WTC11 (cell line): Measurements from ENCODE around the gene SBF1. TPM values are rescaled to one million over a fixed set of nuclear protein-coding genes. Genes with fewer than 3 reads are reported as not detected.

Source experiments
- ATAC-seq: fragments of 200-7000 bp; cut with Tn5 transposase; 2 replicates; pipeline ENCODE4 v1.10.0; 2021; ENCODE audit warnings: mild to moderate bottlenecking, moderate library complexity
- CTCF ChIA-PET: fragments of 300-600 bp; sonication (Branson Sonifier 250); formaldehyde crosslinking; loops from one replicate; lab custom pipeline; 2021; ENCODE audit warnings: antibody characterized with exemption; lab: Charles Lee
- POLR2A ChIA-PET: fragments of 350-600 bp; sonication (Branson Sonifier 250); formaldehyde crosslinking; loops from one replicate; lab custom pipeline; 2021; ENCODE audit warnings: antibody characterized with exemption; lab: Charles Lee
- DNase-seq: peaks from one replicate; pipeline ENCODE4 v3.0.0; 2021; ENCODE audit warnings: low spot score
- H3K27ac Mint-ChIP-seq: 2 replicates; pipeline ENCODE4 v1.8.0; 2021; ENCODE audit warnings: mixed read lengths
- H3K27me3 Mint-ChIP-seq: 2 replicates; pipeline ENCODE4 v1.8.0; 2021; ENCODE audit warnings: low read depth, mild to moderate bottlenecking, moderate library complexity, mixed read lengths
- H3K36me3 Mint-ChIP-seq: 2 replicates; pipeline ENCODE4 v1.8.0; 2021; ENCODE audit warnings: mixed read lengths
- H3K4me1 Mint-ChIP-seq: 2 replicates; pipeline ENCODE4 v1.8.0; 2022; ENCODE audit warnings: mixed read lengths
- H3K4me3 Mint-ChIP-seq: 2 replicates; pipeline ENCODE4 v1.8.0; 2021; ENCODE audit warnings: mild to moderate bottlenecking, moderate library complexity, mixed read lengths
- H3K9me3 Mint-ChIP-seq: 2 replicates; pipeline ENCODE4 v1.8.0; 2021; ENCODE audit warnings: mixed read lengths
- ARID4B ChIP-seq: sonication (generic); formaldehyde crosslinking; IDR thresholded peaks from 2 replicates; pipeline ENCODE4 v1.8.0; 2023; ENCODE audit warnings: missing genetic modification reagents, mild to moderate bottlenecking, borderline replicate concordance
- CDX4 ChIP-seq: fragments of 250-450 bp; sonication (Bioruptor Pico); IDR thresholded peaks from 2 replicates; pipeline ENCODE4 v1.9.0; 2021; ENCODE audit warnings: moderate library complexity, mild to moderate bottlenecking, inconsistent platforms, borderline replicate concordance
- ETV6 ChIP-seq: sonication (generic); formaldehyde crosslinking; IDR thresholded peaks from 2 replicates; pipeline ENCODE4 v1.8.1; 2022; ENCODE audit warnings: mild to moderate bottlenecking, missing genetic modification reagents
- FOXJ3 ChIP-seq: sonication (generic); formaldehyde crosslinking; IDR thresholded peaks from 2 replicates; pipeline ENCODE4 v1.9.0; 2021; ENCODE audit warnings: missing genetic modification reagents, mild to moderate bottlenecking, borderline replicate concordance
- FOXP4 ChIP-seq: sonication (generic); formaldehyde crosslinking; IDR thresholded peaks from 2 replicates; pipeline ENCODE4 v1.8.0; 2022; ENCODE audit warnings: mild to moderate bottlenecking, missing genetic modification reagents
- GABPB1 ChIP-seq: sonication (generic); formaldehyde crosslinking; IDR thresholded peaks from 2 replicates; pipeline ENCODE4 v1.8.1; 2023; ENCODE audit warnings: mild to moderate bottlenecking, missing genetic modification reagents
- NFE2L1 ChIP-seq: sonication (generic); formaldehyde crosslinking; IDR thresholded peaks from 2 replicates; pipeline ENCODE4 v1.8.1; 2023; ENCODE audit warnings: missing genetic modification reagents
- NR3C1 ChIP-seq: sonication (generic); formaldehyde crosslinking; conservative IDR thresholded peaks from 2 replicates; pipeline ENCODE4 v1.8.1; 2023; ENCODE audit warnings: low read depth, mild to moderate bottlenecking, missing genetic modification reagents
- OVOL2 ChIP-seq: fragments of 250-450 bp; sonication (Bioruptor Pico); IDR thresholded peaks from 2 replicates; pipeline ENCODE4 v1.9.0; 2021; ENCODE audit warnings: mild to moderate bottlenecking, borderline replicate concordance
- RELA ChIP-seq: sonication (generic); formaldehyde crosslinking; IDR thresholded peaks from 2 replicates; pipeline ENCODE4 v1.8.1; 2022; ENCODE audit warnings: missing genetic modification reagents, mild to moderate bottlenecking, borderline replicate concordance
- RORB ChIP-seq: fragments of 250-450 bp; sonication (Bioruptor Pico); IDR thresholded peaks from 2 replicates; pipeline ENCODE4 v1.9.0; 2021; ENCODE audit warnings: mild to moderate bottlenecking
- TCF7 ChIP-seq: sonication (generic); formaldehyde crosslinking; IDR thresholded peaks from 2 replicates; pipeline ENCODE4 v1.8.0; 2022; ENCODE audit warnings: mild to moderate bottlenecking, low read depth, missing genetic modification reagents, moderate library complexity
- TEAD4 ChIP-seq: sonication (generic); formaldehyde crosslinking; IDR thresholded peaks from 2 replicates; pipeline ENCODE4 v1.8.0; 2022; ENCODE audit warnings: mild to moderate bottlenecking, missing genetic modification reagents
- ZNF219 ChIP-seq: sonication (generic); formaldehyde crosslinking; IDR thresholded peaks from 2 replicates; pipeline ENCODE4 v1.8.0; 2023; ENCODE audit warnings: missing genetic modification reagents, mild to moderate bottlenecking, borderline replicate concordance
- ZNF416 ChIP-seq: fragments of 250-450 bp; sonication (Bioruptor Pico); IDR thresholded peaks from 2 replicates; pipeline ENCODE4 v1.9.0; 2021; ENCODE audit warnings: mild to moderate bottlenecking, inconsistent platforms
- total RNA-seq: library from RNA; stranded (reverse); gene quantifications from 3 replicates; pipeline ENCODE4 v1.2.3, GENCODE V29; 2021
- TF ChIP-seq, protein P1 (sequence below): fragments of 250-450 bp; sonication (Bioruptor Pico); IDR thresholded peaks from 2 replicates; pipeline ENCODE4 v1.9.0; 2021; ENCODE audit warnings: mild to moderate bottlenecking

Gene SBF1
- total RNA-seq, 1 experiment from 2014 or later = 108 TPM

DNA sequence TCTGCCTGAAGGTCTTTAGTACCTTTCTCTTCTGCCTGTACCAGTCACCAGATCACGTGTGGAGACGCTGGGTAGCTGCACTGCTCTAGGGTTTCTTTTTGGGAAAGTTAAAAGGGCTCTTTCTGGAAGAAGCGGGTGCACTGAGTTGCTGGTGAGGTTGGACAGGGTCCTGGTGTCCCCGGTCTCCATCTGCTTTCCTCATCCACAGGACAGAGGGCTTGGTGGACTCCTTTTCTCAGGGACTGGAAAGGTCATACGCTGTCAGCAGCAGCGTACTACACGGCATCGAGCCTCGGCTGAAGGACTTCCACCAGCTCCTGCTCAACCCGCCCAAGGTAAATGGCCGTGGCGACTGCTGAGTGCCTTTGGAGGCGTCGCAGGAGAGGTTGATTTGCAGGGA is 52.8 kb downstream of the SBF1 start (continued):
- TF ChIP-seq, protein P1, sequence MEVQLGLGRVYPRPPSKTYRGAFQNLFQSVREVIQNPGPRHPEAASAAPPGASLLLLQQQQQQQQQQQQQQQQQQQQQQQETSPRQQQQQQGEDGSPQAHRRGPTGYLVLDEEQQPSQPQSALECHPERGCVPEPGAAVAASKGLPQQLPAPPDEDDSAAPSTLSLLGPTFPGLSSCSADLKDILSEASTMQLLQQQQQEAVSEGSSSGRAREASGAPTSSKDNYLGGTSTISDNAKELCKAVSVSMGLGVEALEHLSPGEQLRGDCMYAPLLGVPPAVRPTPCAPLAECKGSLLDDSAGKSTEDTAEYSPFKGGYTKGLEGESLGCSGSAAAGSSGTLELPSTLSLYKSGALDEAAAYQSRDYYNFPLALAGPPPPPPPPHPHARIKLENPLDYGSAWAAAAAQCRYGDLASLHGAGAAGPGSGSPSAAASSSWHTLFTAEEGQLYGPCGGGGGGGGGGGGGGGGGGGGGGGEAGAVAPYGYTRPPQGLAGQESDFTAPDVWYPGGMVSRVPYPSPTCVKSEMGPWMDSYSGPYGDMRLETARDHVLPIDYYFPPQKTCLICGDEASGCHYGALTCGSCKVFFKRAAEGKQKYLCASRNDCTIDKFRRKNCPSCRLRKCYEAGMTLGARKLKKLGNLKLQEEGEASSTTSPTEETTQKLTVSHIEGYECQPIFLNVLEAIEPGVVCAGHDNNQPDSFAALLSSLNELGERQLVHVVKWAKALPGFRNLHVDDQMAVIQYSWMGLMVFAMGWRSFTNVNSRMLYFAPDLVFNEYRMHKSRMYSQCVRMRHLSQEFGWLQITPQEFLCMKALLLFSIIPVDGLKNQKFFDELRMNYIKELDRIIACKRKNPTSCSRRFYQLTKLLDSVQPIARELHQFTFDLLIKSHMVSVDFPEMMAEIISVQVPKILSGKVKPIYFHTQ (CRISPR knock-in tag) = no peak
- TF ChIP-seq RELA (CRISPR knock-in tag) = no peak
- no peak for TF ChIP-seq RORB

GRCh38 chr22:50420581-50420980 is 54.3 kb downstream of the SBF1 start:
- H3K9me3 Mint-ChIP-seq = no peaks in the 10 kb centered on the region
- H3K4me1 Mint-ChIP-seq = no peaks in the 10 kb centered on the region
- ATAC-seq (no peak), DNase-seq (no peak)
- ChIA-PET CTCF (no interaction called here), POLR2A (no interaction called here)
- no peaks in the 10 kb centered on the region for H3K27me3 Mint-ChIP-seq
- H3K4me3 Mint-ChIP-seq = no peak overlapping the region
- H3K27ac Mint-ChIP-seq = no peak overlapping the region
- peaks cover 52% of the 10 kb centered on the region for H3K36me3 Mint-ChIP-seq
- no peak for TF ChIP-seq OVOL2
- TF ChIP-seq NR3C1 (CRISPR knock-in tag) = no peak
- no peak for TF ChIP-seq GABPB1 (CRISPR knock-in tag)
- TF ChIP-seq FOXP4 (CRISPR knock-in tag) = no peak
- TF ChIP-seq, all 79 proteins: peak for 0

DNA sequence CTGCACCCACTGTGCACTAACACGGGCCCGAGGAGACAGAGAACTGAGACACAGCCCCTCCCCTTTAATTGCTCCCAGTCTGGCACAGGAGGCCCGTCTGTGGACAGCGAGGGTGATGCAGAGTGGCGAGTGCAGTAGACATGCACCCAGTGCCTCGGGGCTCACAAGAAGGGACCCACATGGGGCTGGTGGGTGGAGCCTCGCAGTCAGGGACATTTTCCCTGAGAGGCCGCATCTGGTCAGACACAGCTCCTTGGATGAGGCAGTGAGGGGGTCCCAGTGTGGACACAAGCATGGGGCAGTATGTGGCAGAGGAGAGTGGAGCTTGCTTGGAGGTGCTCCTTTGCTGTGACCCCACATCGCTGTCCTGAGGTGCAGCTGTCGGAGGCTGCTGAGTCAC is 54.8 kb downstream of the SBF1 start:
- ChIA-PET CTCF (no interaction called here), POLR2A (no interaction called here)
- H3K27ac Mint-ChIP-seq = no peak overlapping the region
- H3K4me3 Mint-ChIP-seq = no peak overlapping the region
- no peaks in the 10 kb centered on the region for H3K4me1 Mint-ChIP-seq
- no peaks in the 10 kb centered on the region for H3K9me3 Mint-ChIP-seq
- DNase-seq (no peak), ATAC-seq (no peak)
- peaks cover 47% of the 10 kb centered on the region for H3K36me3 Mint-ChIP-seq
- H3K27me3 Mint-ChIP-seq = no peaks in the 10 kb centered on the region
- no peak for TF ChIP-seq ZNF416
- TF ChIP-seq, all 79 proteins: peak for 0

DNA sequence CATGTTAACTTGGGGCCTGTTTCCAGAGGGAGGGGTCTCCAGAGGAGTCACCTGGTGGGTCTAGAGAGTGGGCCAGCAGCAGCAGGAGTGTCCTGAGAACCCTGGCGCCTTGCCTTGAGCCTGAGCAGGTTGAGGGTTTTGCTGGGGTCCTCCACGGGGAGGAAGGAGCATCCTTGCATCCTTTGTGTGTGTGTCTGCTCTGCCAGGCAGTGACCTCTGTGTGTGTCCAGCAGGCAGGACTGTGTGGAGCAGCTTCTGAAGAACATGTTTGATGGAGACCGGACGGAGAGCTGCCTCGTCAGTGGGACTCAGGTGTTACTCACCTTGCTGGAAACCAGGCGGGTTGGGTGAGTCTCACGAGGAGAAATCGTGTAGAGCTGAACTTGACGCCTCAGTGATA is 55.7 kb downstream of the SBF1 start:
- H3K9me3 Mint-ChIP-seq = no peaks in the 10 kb centered on the region
- TF ChIP-seq OVOL2 (no peak), ETV6 (no peak), NFE2L1 (CRISPR knock-in tag) (no peak), TCF7 (no peak), TEAD4 (CRISPR knock-in tag) (no peak), ZNF219 (CRISPR knock-in tag) (no peak), ARID4B (no peak), FOXJ3 (no peak), CDX4 (CRISPR knock-in tag) (no peak)
- TF ChIP-seq, protein P1 (CRISPR knock-in tag) = no peak

More for the DNA sequence above, 55.7 kb downstream of the SBF1 start:
- ATAC-seq (no peak), DNase-seq (no peak)
- peaks cover 40% of the 10 kb centered on the region for H3K36me3 Mint-ChIP-seq
- ChIA-PET CTCF (no interaction called here), POLR2A (no interaction called here)
- no peak overlapping the region for H3K27ac Mint-ChIP-seq
- H3K4me3 Mint-ChIP-seq = no peak overlapping the region
- H3K27me3 Mint-ChIP-seq = no peaks in the 10 kb centered on the region
- no peaks in the 10 kb centered on the region for H3K4me1 Mint-ChIP-seq
